ENCODE results near the gene ADAM8.
"Not testable (repeated sequence)": the region's sequence is repeated elsewhere in the genome, so short reads cannot be mapped to it uniquely, and the experiment has no call there.

ADAM8 gene

GRCh38 chr10:133266056-133266795, 10.4 kb downstream of the ADAM8 start:
- DNase-seq, result no peak

DNA sequence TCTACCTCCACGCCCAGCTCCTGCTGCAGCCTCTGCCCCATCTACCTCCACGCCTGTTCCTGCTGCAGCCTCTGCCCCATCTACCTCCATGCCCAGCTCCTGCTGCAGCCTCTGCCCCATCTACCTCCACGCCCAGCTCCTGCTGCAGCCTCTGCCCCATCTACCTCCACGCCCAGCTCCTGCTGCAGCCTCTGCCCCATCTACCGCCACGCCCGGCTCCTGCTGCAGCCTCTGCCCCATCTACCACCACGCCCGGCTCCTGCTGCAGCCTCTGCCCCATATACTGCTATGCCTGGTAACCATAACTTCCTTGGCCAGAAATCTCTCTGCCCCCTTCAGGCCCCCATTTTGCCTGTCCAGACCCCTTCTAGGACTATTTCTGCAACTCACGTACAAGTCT, 11.6 kb downstream of the ADAM8 start:
- DNase-seq, result not testable (repeated sequence)

DNA sequence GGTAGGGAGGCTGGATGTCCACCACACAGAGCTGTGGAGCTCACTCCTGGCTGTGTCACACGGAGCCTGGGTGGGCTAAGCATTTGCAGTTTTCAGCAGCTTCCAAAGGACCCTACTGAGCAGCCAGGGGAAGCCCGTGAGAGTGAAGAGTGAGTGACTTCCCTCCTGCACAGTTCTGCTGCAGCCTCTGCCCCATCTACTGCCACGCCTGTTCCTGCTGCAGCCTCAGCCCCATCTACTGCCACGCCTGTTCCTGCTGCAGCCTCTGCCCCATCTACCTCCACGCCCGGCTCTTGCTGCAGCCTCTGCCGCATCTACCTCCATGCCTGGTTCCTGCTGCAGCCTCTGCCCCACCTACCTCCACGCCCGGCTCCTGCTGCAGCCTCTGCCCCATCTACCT, 12.2 kb downstream of the ADAM8 start:
- DNase-seq, result no peak

- DNase-seq, result no peak
Measured at GRCh38 chr10:133263674-133264073, 13.0 kb downstream of the ADAM8 start.

GRCh38 chr10:133262696-133263095, 14.0 kb downstream of the ADAM8 start:
- peak; percentile 2 for DNase-seq

- DNase-seq, result peak; percentile 37
Measured at GRCh38 chr10:133261726-133262325, 14.8 kb downstream of the ADAM8 start.

DNA sequence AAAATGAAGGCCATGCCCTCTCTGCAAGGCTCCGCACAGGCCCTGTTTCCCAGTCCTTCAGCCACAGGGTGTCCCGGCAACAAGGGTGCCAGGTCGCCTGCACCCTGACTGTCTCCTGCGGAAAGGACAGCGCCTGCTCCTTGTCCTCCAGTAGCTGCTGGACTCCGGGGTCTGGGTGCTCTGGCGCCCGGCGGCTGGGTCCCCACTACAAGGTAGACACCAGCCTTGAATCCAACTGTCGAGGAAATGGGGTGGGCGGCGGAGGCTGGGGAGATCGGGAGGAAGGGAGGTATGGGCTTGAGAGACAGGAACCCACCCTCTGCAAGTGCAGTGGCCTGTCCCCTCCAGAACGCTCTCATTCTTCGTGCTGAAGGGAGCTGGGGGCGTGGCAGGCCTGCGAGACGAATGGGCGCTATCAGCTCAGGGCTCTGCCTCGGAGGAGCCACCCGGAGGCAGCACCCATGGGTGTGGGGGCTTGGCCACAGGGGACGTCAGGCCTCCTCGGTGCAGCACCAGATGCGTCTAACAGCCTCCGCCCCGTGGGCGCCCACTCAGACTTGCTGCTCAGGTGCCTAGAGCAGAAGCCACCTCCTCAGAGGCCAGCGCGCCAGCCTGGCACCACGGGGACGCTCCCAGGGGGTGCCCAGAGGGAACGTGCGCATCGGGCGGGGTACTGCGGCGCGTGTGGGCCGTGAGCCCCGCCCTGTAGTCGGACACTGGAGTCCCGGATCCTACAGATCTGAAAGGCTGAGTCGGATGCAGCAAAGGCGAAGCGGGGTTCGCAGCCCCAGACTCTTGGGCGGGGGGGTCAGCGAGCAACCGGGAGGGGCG, 15.6 kb downstream of the ADAM8 start:
- no peak for DNase-seq

DNA sequence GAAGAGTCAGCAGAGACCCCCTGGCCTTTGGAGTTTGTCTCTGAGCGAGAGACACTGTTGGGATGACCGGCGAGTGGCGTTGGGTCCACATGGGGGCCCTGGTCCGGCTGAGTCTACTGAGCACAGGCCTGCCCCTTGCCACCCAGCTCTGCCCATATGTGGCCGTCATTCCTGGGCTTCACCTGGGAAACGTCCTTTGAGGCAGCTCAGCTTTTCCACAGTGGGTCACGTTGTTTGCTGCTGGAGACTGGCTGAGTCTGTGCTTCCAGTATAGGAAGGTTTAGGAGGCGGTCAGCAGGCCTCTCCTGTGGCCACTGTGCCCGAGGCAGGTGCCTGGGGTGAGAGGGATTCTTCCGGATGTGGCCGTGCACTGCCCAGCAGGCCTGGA, 17.1 kb downstream of the ADAM8 start:
- no peak for DNase-seq

GRCh38 chr10:133258818-133259601, 17.7 kb downstream of the ADAM8 start:
- DNase-seq, result no peak

DNA sequence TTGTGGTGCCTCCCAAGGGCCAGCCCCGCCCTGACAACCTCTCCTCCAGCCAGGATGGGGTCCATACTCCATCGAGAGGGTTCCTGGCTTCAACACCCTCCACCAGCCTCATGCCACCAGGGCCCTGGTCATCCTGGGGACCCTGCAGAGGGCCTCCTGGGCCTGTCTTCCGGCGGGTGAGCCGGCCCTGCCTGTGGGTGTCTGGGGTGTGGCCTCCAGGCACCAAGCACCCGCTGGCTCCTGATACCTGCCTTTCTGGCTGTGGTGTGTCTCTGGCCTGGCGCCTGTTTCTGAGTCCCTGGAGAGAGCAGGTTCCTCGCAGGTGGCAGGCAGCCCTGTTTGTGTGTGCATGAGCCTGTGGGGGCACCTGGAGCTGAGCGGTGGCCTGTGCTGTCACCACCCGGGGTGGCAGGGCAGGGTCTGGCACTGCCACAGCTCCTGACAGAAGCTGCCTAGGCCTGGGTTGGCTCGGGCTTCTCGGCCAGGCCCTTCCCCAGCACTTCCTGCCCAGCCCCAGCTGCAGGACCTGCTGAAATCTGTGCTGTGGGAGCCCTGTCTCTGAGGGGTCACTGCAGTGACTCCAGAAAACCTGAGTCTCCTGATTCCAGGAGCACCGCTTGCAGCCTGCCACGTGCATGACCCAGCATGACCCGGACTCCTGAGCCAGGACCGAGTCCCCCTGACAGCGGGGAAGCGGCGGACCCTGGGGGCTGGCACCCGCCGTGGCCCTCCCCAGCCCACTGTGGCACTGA, 18.4 kb downstream of the ADAM8 start:
- no peak for DNase-seq

DNA sequence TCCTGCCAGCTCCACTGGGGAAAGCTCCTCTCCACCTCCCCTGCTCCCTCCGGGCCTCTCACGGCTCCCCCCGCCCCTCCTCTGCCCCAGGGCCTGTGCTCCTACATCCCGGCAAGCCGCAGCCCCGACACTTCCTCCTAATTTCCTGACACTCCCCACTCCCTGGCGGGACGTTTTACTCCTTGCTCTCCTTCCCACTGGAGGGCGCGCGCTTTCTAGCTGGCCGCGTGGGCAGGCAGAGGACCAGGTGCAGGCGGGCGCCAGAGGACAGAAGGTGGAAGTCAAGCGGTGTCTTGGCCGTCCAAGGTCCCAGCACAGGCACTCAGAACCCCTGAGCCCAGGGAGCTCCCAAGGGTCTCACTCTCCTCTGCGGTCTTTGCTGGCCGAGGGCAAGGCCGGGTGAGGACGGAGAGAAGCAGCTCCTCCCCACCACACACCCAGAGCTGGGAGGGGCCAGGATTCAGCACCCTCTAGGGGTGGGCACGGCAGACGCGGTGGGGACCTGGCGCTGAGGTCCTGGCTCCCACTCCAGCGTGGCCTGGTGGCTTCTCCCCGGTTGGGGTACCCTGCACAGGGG, 19.1 kb downstream of the ADAM8 start:
- no peak for DNase-seq

DNA sequence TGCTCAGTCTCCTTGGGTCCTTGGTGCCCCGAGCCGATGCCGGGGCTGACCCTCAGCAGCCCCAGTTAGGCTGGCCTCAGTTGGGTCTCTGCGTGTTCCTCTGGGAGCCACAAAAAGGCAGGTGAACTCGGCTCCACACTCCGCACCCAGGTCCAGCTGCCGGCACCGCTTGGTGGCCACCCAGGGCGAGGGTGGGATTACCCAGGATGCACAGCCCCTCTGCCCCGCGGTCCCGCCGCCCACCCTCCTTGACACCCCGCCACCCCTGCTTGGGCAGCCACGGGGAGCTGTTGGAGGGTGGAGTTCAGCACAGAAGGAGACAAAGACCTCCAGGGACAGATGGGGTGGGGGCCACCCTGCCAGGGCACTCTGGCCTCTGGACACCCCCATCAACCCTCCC, 21.3 kb downstream of the ADAM8 start:
- DNase-seq, result no peak

DNA sequence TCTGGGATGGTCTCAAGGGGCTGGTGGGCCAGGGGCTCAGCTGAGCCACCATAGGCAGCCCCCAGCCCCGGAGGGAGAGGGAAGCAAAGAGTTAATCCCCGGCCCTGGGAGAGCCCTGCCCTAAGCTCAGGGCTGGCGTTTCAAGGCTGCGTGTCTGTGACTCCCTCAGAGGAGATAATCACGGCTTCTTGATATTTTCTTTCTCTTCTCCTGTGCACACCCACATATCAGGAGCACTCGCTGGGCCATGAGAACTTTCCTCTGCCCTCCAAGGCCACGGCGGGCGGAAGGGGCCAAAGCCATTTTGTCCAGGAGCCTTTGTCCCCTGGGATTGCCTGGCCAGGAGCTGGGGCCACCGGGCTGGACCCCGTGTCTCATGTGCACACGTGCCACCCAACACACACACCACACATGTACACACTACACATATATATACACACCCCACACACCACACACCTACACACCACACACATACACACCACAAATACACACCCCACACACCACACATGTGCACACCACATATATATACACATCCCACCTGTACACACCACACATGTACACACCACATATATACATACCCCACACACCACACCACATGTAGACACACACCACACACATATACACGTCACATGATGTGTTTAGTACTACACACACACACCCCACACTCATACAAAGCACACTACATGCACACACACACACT, 22.1 kb downstream of the ADAM8 start:
- no peak for DNase-seq

GRCh38 chr10:133253361-133253955, 23.2 kb downstream of the ADAM8 start:
- no peak for DNase-seq

GRCh38 chr10:133252223-133252552, 24.5 kb downstream of the ADAM8 start:
- DNase-seq, result no peak

DNA sequence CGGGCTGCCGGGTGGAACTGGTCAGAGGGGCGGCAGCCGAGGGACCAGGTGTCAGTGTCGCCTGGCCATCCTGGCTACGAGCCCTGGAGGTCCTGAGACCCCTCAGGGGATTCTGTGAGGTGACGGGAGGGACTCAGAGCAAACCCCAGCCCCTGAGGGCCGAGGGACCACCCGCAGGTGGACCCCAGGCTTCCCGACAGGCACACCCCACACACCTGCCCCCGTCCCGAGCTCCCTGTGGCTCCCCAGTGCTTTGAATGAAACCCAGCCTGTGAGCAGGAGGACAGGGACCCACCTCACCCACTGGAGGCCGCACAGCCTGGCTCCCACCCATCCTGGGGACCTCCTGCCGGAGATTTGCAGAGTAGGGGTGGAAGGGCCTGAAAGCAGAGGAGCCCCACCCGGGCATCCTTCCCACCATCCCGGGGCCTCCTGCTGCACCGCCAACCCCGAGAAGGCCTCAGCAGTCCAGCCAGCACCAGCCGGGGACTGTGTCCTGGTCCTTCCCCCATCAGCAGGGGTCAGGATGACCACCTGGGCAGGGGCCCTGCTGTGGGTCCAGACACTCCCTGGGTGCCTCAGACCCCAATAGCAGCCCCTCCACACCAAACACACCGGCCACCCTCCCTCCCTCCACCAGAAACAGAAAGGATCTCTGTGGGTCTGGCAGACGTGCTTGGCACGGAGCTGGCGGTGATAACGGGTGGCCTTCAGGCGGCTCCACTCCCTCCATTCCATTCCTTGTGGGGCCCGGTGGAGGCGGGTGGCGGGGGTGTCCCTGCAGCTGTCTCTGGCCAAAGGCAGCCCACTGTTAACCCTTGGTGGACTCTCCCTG, 25.1 kb downstream of the ADAM8 start:
- DNase-seq, result no peak

DNA sequence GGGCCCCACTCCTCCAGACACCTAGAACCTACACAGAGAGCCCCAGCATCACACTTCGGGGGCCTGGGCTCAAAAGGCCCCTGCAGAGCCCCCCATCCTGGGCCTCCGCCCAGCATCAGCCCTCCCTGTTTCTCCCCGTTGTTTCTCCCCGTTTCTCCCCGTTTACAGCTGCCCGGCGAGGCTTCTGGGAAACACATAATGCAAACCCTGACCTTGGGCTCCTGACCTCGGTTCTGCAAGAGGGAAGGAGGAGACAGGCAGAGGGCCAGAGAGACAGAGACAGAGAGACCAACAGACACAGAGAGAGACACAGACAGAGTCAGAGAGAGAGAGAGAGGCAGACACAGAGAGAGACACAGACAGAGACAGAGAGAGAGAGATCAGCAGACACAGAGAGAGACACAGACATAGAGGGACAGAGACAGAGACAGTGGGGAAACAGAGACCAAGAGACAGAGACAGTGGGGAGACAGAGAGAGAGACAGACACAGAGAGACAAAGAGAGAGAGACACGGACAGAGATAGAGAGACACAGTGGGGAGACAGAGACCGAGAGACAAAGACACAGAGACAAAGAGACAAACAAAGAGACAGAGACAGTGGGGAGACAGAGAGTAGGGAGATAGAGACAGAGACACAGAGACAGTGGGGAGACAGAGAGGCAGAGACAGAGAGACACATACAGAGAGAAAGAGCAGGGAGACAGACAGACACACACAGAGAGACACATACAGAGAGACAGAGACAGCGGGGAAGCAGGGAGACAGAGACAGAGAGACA, 26.5 kb downstream of the ADAM8 start:
- no peak for DNase-seq

DNA sequence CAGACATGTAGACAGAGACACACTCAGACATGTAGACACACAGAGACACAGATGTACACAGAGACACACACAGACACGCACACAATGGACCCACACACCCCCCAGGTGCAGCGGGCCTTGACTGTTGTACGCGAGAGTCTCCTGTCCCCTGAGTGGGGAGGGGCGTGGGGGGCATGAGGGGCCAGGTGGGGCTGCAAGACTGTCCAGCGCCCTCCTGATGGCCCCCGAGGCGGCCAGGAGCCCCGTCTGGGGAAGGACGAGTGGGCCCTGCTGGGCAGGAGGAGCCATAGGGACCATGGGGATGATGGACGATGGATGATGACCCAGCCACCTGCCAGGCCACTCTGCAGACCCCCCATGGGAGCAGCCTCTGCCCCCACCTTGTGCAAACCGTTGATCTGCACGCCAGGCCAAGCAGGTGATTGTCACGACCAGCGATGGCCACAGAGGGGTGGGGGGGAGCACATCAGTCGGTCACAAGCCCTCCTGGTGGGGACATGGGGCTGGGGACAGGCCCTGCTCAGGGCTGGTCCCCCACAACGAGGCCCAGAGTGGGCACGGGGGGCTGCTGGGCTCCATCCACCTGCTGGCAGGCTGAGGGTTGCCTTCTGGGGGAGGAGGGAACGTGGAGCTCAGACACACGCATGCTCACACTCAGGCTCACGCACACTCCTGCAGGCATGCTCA, 27.4 kb downstream of the ADAM8 start:
- no peak for DNase-seq

DNA sequence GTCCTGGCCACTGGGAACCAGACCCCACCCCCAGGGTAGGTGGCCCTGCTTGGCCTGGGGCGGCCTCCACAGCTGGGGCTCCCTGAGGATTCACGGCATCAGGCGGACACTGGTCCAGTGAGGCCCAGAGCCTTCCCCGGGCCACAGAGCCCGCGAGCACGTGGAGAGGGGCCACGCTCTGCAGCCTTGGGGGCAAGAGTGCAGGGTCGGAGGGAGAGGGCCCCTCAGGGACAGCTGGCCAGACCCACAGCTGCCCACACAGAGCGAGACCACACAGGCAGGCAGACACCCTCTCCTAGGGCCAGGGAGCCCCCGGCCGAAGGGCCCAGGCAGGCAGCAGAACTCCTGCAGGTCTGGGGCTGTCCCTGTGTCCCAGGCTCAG, 28.3 kb downstream of the ADAM8 start:
- no peak for DNase-seq
